Fibroblast of pulmonary artery (primary cell): ENCODE measurements around the gene ACTR2.

ENCODE experiments used
- DNase-seq: peaks from one replicate; pipeline ENCODE4 v3.0.0-alpha.2; 2010; ENCODE audit warnings: low read depth
- H3K4me3 ChIP-seq: replicated peaks from 2 replicates; pipeline ENCODE4 v1.5.1; 2011; ENCODE audit warnings: low read depth, mild to moderate bottlenecking, control low read depth, low read length, moderate library complexity
- TF ChIP-seq, protein P1 (sequence below): IDR thresholded peaks from 2 replicates; pipeline ENCODE4 v1.5.1; 2011; ENCODE audit warnings: mild to moderate bottlenecking, control low read depth, low read length, inconsistent platforms; ENCODE audit errors: missing control alignments

Gene ACTR2

DNA sequence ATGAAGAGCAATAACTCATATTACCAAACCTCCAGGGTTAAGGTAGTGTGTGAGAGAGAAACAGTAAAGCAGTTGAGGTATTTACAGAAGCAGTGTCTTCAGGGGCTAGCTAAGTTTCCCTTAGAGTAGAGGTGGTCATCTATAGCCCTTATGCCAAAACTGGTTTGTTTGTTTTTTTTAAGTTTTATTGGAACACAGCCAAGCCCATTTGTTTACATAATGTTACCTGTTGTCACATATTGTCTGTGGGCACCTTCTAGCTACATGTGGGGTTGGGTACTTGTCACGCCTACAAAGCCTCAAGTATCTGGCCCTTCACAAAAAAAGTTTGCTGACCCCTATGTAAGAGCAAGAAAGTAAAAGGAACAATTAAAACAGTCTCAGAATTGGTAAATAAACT, 39.4 kb downstream of the ACTR2 start:
- TF ChIP-seq, protein P1, sequence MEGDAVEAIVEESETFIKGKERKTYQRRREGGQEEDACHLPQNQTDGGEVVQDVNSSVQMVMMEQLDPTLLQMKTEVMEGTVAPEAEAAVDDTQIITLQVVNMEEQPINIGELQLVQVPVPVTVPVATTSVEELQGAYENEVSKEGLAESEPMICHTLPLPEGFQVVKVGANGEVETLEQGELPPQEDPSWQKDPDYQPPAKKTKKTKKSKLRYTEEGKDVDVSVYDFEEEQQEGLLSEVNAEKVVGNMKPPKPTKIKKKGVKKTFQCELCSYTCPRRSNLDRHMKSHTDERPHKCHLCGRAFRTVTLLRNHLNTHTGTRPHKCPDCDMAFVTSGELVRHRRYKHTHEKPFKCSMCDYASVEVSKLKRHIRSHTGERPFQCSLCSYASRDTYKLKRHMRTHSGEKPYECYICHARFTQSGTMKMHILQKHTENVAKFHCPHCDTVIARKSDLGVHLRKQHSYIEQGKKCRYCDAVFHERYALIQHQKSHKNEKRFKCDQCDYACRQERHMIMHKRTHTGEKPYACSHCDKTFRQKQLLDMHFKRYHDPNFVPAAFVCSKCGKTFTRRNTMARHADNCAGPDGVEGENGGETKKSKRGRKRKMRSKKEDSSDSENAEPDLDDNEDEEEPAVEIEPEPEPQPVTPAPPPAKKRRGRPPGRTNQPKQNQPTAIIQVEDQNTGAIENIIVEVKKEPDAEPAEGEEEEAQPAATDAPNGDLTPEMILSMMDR: no peak
- H3K4me3 ChIP-seq: no peak overlapping the region
- DNase-seq: no peak

DNA sequence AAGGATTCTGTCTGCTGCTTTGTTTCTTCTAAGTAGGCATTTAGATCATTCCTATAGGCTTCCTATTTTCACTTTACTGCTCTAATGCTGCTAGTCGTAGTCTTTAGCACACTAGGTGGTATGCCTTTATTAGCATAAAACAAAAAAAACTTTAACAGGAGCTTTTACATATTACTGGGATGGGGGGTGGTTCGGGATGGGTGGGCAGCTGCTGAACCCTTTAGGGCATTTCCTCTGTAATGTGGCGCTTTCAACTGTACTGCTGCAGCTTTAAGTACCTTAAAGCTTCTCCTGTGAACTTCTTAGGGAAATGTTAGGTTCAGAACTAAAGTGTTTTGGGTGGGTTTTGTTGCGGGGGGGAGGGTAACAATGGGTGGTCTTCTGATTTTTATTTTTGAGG, 41.3 kb downstream of the ACTR2 start:
- no peak for DNase-seq
- no peak overlapping the region for H3K4me3 ChIP-seq
- TF ChIP-seq, protein P1: no peak

DNA sequence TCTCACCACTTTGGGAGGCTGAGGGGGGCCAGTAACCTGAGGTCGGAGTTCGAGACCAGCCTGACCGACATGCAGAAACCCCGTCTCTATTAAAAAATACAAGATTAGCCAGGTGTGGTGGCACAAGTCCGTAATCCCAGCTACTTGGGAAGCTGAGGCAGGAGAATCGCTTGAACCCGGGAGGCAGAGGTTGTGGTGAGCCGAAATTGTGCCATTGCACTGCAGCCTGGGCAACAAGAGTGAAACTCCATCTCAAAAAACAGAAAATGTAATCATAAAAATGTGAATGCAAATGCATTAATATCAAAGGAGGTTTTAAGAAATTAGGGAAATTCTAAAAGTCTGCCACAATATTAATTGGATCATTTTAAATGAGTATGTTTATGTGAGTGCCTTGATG, 45.7 kb downstream of the ACTR2 start:
- H3K4me3 ChIP-seq: no peak overlapping the region
- no peak for DNase-seq
- TF ChIP-seq, protein P1: no peak

DNA sequence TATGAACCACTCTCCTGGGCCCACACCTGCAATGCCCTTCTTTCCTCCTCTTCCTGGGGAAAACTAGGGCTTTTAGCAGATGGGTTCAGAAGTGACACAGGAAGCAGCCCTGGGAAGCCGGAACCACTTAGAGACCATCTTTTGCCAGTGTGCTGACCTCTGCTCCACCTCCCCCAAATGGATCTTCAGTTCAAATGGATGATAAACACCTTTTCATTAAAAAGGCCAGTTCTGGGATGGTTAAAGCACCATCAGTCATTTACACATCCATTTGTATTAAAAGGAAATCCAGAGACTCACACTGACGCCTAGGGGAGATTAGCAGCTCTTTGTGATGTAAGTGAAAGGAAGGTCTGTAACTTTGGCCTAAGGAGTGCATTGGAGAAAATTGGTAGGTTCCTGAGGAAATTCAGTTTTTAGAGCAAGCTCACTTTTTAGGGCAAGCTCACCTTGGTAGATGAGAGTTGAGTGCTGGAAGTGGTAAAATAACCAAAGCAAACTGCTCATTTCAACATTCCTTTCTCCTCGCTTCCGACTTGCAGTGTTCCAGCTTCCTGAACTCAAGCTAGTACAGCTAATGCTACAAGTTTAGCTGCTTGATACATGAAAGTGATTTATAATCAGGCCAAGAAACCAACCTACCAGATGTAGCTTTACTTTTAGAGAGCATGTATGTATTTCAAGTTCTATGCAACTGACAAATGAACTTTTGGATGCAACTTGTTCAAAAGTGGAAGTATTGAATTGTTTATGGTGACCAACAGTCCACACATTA, 47.7 kb downstream of the ACTR2 start:
- H3K4me3 ChIP-seq: no peak overlapping the region
- TF ChIP-seq, protein P1: no peak
- no peak for DNase-seq

DNA sequence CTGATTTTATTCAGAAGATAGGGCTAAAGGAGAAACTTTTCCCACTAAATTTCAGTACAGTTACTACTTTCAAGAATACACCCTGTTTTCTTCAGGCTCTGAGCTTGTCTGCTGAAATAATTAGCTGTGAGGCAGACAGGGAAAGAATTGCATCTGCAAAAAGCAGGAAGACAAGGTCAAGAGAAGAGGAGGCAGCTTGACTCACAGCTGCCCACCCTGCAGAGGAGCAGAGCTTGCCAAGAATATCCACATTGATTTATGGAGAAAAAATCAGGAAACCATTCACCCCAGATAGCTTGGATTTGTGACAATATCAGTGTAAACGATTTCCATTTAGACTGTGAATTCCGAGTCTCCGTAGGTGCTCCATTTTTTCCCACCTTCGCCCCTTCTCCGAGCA, 49.0 kb downstream of the ACTR2 start:
- H3K4me3 ChIP-seq: no peak overlapping the region
- TF ChIP-seq, protein P1: no peak
- DNase-seq: no peak

DNA sequence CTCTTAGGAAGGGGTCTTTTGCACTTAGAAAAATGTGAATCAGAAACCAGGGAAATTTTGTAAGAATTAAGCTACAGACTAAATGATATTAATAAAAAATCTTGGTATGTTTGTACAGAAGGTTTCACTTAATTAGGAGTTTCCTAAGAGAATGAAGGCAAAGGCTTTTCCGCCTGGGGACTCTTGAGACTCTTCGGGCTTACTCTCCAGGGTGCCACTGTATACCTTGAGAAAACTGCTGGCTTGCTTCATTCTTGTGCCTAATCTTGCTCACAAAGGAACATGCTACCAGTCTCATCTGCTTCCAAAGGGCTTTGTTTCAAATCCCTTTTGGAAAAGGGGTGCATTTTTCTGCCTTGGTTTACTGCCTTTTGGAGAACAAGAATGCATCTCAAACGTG, 49.5 kb downstream of the ACTR2 start:
- no peak for DNase-seq
- TF ChIP-seq, protein P1: no peak
- no peak overlapping the region for H3K4me3 ChIP-seq

DNA sequence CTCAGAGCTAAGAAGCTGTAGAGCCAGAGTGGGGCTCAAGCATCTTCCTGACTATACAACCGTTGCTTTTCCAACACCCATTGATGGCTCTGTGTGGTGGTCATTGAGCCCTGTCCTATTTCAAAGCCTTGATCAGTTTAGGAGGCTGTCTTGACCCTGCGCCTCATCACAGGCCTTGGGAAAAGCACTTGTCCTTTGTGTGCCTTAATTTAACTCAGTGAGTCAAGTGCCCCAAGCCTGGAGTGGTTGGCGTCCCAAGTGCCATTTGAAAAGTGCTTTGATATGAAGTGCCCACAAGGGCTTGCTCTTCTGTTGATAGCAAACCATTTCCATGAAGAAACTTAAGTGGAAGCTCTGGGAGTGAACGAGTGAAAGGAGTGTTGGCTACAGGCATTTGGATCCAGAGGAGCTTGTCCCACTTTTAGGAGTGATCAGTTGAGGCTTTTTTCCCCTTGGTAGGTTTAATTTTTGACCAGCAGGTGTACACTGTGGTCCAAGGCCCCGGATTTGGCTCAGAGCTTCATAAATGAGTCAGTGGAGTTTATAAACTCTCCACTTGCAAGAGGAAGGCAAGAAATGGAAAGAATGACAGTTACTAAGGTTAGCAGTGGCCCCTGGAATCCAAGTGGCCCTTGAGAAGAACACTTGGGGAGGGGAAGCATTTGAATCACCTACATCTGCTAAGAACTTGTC, 50.3 kb downstream of the ACTR2 start:
- no peak for DNase-seq
- TF ChIP-seq, protein P1: no peak
- no peak overlapping the region for H3K4me3 ChIP-seq
